Measurements from ENCODE around the gene CD276.
"Not testable (repeated sequence)": the region's sequence is repeated elsewhere in the genome, so short reads cannot be mapped to it uniquely, and the experiment has no call there.

The CD276 gene

DNA sequence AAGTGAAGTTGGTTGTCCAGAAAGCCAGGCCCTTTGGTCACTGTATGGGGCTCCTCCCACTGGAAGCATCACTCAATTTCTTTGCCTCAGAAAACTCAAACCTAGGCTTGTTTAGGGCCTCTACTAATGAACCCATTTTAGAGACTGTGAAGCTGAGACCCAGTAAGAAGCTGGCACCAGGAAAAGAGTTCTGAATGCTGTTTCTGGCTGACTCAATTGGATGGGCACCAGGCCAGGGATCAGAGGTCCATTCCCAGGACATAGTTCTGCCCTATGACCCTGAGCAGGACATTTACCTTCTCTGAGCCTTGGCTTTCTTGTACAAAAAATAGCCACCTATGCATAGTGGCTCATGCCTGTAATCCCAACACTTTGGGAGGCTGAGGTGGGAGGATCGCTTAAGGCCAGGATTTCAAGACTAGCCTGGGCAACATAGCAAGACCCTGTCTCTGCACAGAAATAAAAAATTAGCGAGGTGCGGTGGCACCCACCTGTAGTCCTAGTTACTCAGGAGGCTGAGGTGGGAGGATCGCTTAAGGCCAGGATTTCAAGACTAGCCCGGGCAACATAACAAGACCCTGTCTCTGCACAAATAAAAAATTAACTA is 30.6 kb downstream of the CD276 start:
- no peak for DNase-seq

DNA sequence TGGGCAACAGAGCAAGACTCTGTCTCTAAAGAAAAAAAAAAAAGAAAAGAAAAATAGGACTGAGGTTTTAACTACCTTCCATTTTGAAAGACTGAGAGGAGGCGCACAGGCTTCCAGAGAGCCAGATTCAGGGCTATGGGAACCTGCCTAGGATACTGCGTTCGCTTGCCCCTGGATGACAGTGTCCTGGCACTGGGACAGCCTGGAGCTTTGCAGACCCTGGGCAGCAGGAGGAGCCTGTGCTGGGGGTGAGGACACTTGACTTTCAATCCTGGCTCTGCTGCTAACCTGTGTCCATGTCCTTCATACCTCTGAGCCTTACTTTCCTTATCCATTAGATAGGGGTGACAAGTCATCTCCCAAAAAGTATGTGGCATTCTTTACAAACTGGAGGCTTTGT is 31.2 kb downstream of the CD276 start:
- no peak for DNase-seq

DNA sequence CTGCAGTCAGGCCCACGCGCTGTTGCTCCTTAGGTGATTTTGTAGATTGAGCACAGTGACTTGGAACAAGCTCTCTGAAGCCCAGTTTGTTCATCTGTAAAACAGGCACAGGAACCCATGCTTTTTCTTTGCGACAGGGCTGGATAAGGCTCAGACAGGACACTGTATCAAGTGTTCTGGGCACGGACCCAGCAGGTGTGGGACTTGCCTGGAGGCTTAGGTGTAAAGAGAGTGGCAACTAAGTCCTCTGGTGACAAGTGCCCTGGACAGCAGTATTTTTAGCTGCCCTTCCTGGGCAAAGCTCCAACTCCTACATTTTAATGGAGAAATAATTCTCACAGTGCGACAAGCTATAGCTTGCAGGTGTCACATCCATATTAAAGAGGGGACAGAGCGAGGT is 32.2 kb downstream of the CD276 start:
- peak; percentile 2 for DNase-seq

DNA sequence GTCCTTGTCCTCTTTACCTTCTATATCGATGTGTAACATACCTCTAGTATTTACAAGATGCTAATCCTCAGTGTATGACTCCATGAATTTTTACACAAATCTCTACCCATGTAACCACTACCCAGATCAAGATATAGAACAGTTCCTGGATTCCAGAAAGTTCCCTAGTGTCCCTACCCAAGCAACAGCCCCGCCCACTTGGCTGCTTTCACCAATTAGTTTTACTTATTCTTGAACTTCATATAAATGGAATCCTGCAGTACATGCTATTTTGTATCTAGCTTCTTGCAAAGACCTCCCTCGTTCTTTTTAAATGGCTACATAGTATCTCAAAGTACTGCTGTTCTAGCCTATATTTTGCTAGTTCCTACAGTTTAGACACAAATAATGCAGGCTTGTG is 33.0 kb downstream of the CD276 start:
- no peak for DNase-seq

DNA sequence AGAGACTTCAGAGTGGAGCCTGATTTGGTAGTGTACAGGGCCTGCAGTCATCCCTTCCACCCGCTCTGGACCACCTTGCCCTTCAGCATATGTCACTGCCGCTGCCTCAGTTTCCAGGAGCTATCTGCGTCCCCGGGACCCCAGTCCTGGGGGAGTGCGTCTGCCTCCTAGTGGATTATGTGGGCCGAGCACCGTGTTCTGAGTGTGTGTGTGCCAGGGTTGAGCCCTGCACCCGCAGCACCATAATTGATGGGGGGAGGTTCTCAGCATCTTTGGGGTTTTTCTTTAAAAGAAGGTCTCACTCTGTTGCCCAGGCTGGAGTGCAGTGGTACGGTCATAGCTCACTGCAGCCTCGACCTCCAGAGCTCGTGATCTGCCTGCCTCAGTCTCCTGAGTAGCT is 33.6 kb downstream of the CD276 start:
- DNase-seq, result no peak

DNA sequence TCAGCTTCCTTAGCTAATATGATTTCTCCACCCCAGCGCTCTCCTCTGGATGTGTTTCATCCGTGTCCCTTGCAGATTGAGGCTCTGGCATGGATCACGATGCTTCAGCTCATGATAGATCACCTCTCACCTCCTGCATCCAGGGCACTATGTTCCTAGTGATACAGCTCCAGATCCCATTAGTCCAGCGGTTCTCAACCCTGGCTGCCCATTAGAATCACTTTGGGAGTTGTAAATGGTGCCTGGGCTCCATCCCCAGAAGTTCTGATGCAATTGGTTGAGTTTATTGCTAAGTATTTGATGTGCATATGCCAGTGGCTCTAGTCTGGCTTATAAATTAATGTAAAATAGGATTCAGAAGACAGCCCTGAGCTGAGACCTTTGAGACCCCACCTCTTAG is 34.5 kb downstream of the CD276 start:
- DNase-seq, result no peak

DNA sequence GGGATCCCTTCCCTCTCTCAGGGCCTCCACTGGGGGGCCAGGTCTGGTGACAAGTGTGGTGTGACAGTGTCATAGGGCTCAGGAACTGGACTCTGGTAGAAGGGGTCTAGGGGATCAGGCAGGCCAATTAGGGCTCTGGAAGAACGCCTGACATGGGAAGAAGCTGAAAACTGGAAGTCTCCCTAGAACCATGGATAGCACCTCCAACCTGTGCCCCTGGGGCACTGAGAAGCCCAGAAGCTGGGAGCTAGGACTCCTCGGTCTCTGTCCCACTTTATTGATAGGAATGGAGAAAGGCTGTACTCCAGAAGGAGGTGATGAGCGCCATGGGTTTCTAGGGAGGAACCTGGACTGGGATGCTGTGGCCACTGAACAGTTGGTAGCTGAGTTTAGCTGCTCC is 38.2 kb downstream of the CD276 start:
- no peak for DNase-seq

DNA sequence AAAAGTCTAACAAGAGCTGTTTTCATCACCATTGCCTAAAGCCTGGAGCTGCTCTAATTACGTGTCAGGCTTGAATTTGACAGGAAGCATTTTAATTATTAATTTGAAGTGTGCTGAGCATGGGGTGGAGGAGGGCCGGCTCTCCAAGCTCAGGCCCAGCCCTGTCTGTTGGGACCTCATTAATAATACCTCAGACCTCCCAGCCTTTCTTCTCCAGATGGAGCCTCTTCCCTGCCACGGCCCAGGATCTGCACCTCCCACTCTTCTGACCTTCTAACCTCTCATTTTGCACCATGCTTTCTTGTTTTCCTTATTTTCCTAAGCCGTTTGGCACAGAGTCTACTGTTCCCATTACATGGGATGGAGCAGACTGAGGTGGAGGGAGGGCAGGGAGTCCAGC is 39.0 kb downstream of the CD276 start:
- no peak for DNase-seq

DNA sequence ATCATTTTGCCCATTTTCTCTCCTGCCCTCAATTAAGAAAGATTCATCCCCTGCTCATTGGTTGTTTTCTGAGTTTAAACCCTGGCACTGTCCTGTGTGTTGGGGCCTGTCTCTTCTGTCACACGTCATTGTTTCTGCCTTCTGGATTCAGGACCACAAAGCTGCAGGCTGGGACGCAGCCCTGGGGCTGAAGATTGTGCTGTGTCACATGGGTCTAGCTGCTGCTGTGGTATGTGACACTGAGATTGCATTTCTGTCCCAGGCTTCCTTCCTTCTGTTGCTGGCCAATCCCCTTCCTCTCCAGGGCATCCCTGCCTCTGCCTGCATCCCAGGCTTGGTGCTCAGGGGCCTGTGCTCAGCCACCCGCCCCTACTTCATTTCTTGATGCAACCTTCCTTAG is 40.0 kb downstream of the CD276 start:
- DNase-seq, result no peak

DNA sequence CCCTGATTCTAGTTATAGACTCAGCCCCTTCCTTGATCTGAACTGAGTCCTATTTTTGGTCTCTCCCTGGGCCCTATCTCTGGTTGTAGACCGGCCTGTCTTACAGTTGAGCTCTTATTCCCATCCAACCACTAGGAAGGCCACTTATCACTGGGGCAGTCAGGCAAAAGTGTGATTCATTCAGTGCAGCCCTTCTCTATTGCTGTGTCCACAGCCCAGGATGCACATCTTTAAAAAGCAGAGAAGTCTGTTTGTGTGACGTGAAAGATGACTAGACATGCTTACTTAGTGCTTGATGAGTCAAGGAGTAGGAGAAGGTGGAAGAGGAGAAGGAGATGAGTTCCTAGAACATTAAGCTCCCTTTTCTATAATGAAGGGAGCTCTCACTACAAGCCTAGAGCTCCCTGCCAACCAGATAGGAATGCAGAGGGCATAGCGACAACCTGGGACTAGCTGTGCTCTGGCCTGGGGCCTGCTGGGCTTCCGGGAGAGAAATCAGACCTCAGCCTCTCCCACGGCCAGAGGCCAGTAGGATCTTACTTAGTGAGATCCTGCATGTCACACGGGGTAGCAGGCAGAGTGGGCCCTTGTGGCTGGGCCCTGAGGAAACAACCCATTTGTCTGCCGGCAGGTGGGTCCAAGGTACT is 43.3 kb downstream of the CD276 start:
- no peak for DNase-seq

DNA sequence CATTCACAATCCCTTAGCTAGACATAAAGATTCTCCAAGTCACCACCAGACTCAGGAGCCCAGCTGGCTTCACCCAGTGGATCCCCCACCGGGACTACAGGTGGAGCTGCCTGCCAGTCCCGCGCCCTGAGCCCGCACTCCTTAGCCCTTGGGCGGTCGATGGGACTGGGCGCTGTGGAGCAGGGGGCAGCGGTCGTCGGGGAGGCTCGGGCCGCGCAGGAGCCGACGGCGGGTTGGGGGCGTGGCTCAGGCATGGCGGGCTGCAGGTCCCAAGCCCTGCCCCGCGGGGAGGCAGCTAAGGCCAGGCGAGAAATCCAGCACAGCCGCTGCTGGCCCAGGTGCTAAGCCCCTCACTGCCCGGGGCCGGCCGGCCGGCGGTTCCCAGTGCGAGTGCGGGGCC is 47.9 kb downstream of the CD276 start:
- DNase-seq, result not testable (repeated sequence)

DNA sequence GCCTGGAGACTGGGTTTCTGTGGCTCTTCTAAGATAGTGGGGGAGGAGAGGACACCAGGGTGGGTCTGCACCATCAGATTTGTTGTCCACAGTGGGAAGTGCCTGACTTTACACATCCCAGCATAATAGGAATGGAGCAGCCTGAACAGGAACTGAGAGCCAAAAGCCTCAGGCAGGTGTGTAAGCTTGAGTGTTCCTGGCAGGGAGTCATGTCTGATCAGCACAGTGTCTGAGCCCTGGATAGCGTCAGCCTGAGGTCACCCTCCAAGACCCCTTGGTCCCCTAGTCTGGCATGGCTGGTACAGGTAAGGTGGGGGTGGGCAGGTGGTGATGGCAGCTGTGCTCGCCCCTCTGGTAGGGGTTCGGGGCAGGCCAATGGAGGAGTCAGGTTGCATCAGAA is 48.7 kb downstream of the CD276 start:
- DNase-seq, result no peak

DNA sequence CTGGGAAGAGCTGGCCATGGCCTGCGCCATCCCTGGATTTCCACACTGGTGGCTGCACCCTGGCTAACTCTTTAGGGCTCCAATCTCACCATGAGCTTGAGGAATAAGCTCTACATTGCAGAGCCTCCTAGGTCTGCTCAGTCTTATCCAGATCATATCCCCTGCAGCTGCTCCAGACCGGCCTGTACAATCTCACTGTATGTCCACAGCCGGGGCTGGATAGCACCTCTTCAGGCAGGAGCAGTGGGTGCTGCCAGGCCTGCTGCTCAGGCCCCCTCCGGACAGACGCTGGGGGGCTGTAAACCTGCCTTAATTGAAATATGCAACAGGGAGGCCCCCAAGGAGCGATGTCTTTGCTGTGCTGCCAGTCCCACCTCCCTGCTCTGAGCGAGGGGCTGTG is 53.4 kb downstream of the CD276 start:
- DNase-seq, result no peak

DNA sequence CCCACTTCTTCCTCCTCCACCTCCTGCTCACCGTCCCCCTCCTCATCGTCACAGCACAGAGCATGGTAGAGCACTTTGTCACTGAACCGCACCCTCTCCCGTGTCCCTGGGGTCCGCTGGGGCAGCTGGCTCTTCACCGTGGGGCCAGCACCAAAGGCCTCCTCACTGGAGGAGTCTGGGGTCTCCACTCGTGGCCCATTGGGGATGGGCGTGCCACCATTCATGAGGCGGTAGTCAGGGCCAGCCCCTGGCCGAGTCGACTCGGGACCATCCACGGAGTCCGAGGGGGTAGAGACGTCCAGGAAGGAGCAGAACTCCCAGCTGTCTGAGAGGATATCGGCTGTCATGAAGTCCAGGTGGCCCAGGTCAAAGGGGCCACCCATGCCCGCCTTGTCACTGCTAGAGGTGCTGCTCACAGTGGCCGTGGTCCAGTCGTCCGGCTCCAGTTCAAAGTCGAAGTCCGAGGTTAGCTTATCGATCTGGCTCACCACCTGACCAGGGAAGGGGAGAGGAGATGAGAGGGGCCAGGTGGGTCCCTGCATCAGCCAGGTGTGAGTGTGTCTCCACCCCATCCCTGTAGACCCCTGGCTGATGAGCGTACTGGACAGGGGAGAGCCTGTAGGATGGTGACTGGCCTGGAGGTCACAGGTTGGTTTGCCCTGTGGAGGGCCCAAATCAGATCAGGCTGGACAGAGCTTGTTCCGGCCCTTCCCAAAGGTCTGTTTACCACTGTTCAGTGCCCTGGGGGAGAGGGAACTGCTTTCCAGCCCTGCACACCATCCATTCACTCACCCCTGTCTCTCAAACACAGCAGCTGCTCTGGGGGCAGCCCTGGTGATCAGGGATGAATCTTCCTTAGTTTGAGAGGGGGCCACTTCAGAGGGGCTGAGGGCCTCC is 56.2 kb downstream of the CD276 start:
- no peak for DNase-seq

DNA sequence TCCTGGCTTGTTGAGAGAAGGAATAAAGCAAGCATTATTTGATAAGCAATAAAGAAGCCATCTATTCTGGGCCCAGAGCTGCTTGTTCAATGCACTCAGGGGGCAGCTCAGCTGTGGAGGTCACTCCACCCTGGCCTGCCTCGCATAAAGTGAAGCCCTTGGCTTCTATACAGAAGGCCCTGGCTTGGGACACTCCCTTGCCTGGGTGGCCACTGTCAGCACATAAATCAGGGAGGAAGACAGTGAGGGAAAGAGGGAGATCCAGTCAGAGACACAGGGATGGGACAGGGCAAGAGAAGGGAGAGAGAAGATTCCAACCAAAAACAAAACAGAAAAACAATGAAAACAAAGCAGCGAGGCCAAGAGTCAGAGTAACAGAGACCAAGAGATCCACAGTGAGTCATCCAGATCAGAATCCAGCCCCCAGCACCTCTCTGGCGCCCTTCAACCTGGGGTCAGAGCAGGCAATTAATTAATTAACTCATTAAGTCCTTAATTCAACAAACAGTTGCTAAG is 57.2 kb downstream of the CD276 start:
- no peak for DNase-seq

DNA sequence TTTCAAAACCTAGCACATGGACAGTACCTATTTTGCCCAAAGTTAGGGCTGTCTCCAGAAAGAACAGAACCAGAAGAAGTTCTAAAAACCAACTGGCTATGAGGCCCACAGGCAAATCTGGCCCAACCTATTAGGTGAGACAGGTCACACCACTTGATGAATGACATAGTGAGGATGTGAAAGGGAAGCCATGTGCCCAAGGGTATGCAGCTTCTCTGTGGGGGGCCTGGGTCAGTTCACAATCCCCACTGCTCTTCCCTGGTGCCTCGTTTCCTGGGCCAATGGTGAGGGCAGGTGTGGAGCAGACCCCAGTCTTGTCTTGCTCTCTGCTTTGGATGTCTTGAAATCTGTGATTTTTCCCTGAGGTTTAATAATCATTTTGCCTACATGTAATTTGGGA is 60.1 kb downstream of the CD276 start:
- no peak for DNase-seq

DNA sequence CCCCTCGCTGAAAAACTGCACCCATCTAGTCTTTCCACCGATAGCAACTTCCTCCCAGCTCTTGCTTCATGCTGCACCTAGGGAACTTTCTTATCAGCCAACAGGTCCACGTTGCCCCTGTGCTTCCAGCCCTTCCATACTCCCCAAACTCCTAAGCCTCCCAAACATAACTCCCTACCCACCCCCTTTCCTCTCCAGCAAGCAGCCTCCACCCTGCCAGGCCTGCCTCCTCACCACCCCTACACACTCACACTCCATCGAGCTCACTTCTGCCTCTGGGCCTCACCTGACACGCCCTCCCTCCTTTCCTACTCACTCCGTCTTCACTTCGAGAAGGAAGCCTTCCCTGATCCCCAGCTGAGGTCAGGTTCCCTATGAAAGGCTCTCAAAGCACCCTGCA is 60.9 kb downstream of the CD276 start:
- no peak for DNase-seq

DNA sequence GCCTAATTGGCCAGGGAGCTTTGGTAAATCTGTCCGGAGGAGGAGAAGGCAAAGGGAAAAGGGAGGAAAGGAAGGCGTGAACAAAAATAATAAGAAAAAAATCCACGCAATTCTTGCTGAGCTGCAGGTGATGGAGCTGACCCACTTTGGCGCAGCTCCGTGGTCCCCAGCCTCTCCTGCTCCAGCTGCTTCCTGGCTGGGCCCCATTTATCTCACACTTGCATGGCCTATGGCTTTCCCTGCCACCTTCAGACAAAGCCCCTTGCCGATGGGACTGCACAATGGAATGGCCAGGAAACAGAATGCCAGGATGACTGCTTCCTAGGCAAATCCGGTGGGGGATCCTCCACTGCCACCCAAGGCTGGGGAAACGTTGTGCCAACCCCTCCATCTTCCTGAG is 62.1 kb downstream of the CD276 start:
- no peak for DNase-seq

DNA sequence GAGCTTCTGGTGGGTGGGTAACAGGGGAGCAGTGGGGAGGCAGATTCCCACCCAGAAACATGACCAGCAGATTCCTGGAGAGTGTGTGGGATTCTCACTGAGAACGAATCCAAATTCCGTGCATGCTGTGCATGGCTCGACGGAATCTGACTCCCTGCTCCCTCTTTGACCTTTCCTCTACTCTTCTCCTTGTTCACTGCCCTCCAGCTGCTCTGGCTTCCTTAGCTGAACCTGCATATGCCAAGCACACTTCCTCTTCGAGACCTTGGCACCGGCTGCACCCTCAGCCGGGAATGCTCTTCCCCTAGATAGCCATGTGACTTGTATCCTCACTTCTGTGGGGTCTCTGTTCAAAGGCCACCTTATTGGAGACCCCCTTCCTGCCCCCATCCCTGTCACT is 62.7 kb downstream of the CD276 start:
- no peak for DNase-seq

DNA sequence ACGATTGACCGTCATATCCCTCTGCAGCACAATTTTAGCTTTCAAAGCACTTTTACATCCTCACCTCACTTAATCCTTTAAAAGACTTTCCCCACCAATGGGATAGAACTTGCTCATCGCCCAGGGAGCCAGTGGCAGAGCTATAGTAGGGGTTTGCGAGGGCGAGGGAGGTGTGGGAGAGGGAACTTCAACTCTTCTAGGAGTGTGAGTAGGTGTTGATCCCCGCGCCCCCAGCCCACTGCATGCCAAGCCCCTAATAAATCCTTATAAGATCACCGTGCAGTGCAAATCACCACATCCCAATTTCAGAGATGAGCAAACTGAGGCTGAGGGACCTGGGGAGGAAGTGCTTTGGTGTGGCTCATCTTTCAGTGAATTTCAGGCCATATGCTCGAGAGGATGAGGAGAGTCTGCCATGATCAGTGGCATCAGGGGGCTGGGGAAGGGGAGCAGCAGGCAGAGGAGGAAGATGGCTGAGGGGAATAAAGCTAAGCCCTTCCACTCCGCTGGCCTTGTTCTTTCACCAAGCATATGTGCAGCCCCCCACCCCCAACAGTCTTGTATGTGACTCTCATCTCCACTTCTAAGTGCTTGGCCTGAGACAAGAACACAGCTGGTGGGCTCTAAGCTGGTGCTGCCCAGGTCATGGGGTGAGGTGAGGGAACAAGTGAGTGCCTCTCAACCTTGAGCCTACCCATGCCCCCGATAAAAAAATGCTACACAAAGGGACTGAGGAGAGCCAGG is 63.8 kb downstream of the CD276 start:
- DNase-seq, result no peak

DNA sequence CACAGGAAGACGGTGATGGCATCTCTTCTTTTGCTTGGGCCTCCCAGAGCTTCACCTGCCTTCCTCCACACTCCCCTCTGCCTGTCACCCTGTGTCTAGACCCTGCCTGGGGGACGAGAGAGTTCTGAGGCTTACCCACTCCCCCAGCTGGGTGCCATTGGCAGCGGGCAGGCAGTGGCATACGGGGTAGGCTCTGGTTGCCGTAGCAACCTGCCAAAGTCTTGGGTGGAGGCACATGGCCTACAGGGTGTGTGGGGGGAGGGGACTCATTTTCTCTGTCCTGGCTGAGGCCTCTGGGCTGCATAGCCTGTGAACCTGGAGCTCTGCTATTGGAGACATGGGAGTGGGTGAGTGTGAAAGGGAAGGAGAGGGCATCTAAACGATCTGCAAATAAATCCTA is 64.5 kb downstream of the CD276 start:
- DNase-seq, result no peak

DNA sequence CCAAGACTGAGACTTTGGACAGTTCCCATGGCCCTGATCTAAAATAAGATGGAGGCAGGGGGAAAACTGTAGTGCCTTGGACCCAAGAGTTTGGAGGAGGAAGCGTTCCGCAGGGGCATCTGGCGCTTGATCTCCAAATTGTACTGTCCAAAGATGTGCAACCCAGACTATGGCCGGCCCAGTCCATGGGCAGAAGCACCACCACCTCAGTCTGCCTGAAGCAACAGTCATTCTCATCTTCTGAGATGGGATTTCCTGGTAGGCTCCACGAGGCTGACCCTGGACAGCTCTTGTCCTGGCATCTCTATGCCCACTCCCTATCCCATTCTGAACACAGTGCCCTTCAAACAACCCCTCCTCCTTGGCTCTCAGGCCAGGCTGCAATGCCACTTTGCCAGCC is 65.3 kb downstream of the CD276 start:
- no peak for DNase-seq

DNA sequence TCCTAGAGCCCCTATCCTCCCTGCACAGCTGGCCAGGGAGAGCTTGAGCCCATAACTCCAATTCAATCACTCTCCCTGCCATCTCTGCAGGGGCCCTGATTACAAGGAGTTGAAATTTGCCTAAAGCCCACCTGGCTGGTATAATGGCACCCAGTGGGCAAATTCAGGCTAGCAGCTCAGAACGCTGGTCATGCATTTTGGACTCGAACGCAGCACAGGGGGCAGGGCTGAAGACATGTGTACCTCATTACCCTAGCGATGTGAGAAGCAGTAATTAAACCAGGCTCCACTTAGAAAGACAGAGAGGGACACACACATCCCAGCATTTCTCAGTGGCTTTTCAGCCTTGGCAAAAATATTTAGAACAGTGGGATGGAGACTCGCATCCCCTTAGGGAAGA is 65.8 kb downstream of the CD276 start:
- DNase-seq, result no peak

Data from NCI-H510A treated with DMSO at 0.1 percent for 48 hours (cell line).